Measurements from ENCODE around the gene ENPP7.
A peak's percentile ranks its signal among the peaks of the same experiment; 100 is the strongest.

ENPP7 gene

GRCh38 chr17:79704691-79705090 lies 26.1 kb upstream of the ENPP7 start:
- no peak for DNase-seq

- no peak for DNase-seq
Observed at GRCh38 chr17:79705674-79706073, 25.1 kb upstream of the ENPP7 start.

GRCh38 chr17:79706931-79707850 lies 23.6 kb upstream of the ENPP7 start:
- DNase-seq = no peak

- peak; percentile 34 to 36 for DNase-seq
Observed at GRCh38 chr17:79707931-79708891, 22.5 kb upstream of the ENPP7 start.

- DNase-seq = no peak
Observed at GRCh38 chr17:79711715-79712305, 18.9 kb upstream of the ENPP7 start.

- DNase-seq = no peak
Observed at GRCh38 chr17:79713391-79713790, 17.4 kb upstream of the ENPP7 start.

- DNase-seq = no peak
Observed at GRCh38 chr17:79714176-79715097, 16.3 kb upstream of the ENPP7 start.

GRCh38 chr17:79715098-79715942 lies 15.4 kb upstream of the ENPP7 start:
- DNase-seq = no peak

GRCh38 chr17:79715943-79716797 lies 14.6 kb upstream of the ENPP7 start:
- no peak for DNase-seq

GRCh38 chr17:79720705-79721292 lies 9.9 kb upstream of the ENPP7 start:
- no peak for DNase-seq

- no peak for DNase-seq
Observed at GRCh38 chr17:79721993-79722671, 8.6 kb upstream of the ENPP7 start.

GRCh38 chr17:79722787-79723186 lies 8.0 kb upstream of the ENPP7 start:
- no peak for DNase-seq

GRCh38 chr17:79728169-79728907 lies 2.4 kb upstream of the ENPP7 start:
- DNase-seq = peak; percentile 72 to 76

- DNase-seq = no peak
Observed at GRCh38 chr17:79728908-79729471, 1.8 kb upstream of the ENPP7 start.

- DNase-seq = no peak
Observed at GRCh38 chr17:79729761-79730160, 982 bp upstream of the ENPP7 start.

GRCh38 chr17:79730437-79730768 lies 340 bp upstream of the ENPP7 start:
- DNase-seq = no peak

- DNase-seq = no peak
Observed at GRCh38 chr17:79732254-79732653, 1.5 kb downstream of the ENPP7 start.

Data from NCI-H187 (cell line).